Measurements from ENCODE around the gene RPL37.
"Not testable (repeated sequence)": the region's sequence is repeated elsewhere in the genome, so short reads cannot be mapped to it uniquely, and the experiment has no call there.

Gene RPL37

GRCh38 chr5:40794877-40795276 lies 40.1 kb downstream of the RPL37 start:
- not testable (repeated sequence) for DNase-seq

GRCh38 chr5:40794340-40794739 lies 40.7 kb downstream of the RPL37 start:
- not testable (repeated sequence) for DNase-seq

GRCh38 chr5:40792691-40793090 lies 42.3 kb downstream of the RPL37 start:
- not testable (repeated sequence) for DNase-seq

GRCh38 chr5:40791715-40792139 lies 43.3 kb downstream of the RPL37 start:
- no peak for DNase-seq

- DNase-seq = no peak
Measured at GRCh38 chr5:40790947-40791593, 44.0 kb downstream of the RPL37 start.

GRCh38 chr5:40788941-40789340 lies 46.1 kb downstream of the RPL37 start:
- DNase-seq = not testable (repeated sequence)

- DNase-seq = no peak
Measured at GRCh38 chr5:40787986-40788385, 47.0 kb downstream of the RPL37 start.

- DNase-seq = not testable (repeated sequence)
Measured at GRCh38 chr5:40786664-40787063, 48.4 kb downstream of the RPL37 start.

GRCh38 chr5:40784916-40785315 lies 50.1 kb downstream of the RPL37 start:
- DNase-seq = no peak

GRCh38 chr5:40784027-40784653 lies 50.9 kb downstream of the RPL37 start:
- DNase-seq = no peak

GRCh38 chr5:40781843-40782409 lies 53.1 kb downstream of the RPL37 start:
- no peak for DNase-seq

- DNase-seq = no peak
Measured at GRCh38 chr5:40780858-40781257, 54.2 kb downstream of the RPL37 start.

- DNase-seq = no peak
Measured at GRCh38 chr5:40780199-40780598, 54.8 kb downstream of the RPL37 start.

- no peak for DNase-seq
Measured at GRCh38 chr5:40779561-40779960, 55.5 kb downstream of the RPL37 start.

GRCh38 chr5:40778133-40778532 lies 56.9 kb downstream of the RPL37 start:
- no peak for DNase-seq

- DNase-seq = no peak
Measured at GRCh38 chr5:40776658-40776977, 58.4 kb downstream of the RPL37 start.

GRCh38 chr5:40775846-40776657 lies 59.0 kb downstream of the RPL37 start:
- DNase-seq = no peak

Data from RPMI8226 (cell line).